NCI-H69 (cell line): ENCODE measurements around the gene PDZRN3.
"Not testable (repeated sequence)": the region's sequence is repeated elsewhere in the genome, so short reads cannot be mapped to it uniquely, and the experiment has no call there.

Experiments used
- DNase-seq: peaks from one replicate; lab custom pipeline; 2025; lab: John Stamatoyannopoulos, UW

The PDZRN3 gene

DNA sequence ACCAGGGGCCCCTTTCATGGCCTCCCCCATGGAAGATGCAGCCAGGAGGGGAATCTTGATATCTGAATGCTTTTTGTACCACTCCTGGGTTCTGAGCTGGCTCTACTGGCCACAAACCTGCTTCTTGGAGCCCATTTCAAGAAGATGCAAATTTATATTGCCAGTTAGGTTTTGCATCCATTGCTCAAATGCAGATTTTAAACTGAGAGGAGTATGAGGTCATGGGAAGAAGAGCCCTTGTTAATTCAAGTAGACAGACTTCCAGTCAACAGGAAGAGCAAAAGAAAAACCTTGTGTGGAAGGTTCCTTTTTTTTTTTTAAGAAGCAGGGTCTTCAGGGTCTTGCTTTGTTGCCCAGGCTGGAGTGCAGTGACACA is 133.5 kb downstream of the PDZRN3 start:
- DNase-seq, result no peak

DNA sequence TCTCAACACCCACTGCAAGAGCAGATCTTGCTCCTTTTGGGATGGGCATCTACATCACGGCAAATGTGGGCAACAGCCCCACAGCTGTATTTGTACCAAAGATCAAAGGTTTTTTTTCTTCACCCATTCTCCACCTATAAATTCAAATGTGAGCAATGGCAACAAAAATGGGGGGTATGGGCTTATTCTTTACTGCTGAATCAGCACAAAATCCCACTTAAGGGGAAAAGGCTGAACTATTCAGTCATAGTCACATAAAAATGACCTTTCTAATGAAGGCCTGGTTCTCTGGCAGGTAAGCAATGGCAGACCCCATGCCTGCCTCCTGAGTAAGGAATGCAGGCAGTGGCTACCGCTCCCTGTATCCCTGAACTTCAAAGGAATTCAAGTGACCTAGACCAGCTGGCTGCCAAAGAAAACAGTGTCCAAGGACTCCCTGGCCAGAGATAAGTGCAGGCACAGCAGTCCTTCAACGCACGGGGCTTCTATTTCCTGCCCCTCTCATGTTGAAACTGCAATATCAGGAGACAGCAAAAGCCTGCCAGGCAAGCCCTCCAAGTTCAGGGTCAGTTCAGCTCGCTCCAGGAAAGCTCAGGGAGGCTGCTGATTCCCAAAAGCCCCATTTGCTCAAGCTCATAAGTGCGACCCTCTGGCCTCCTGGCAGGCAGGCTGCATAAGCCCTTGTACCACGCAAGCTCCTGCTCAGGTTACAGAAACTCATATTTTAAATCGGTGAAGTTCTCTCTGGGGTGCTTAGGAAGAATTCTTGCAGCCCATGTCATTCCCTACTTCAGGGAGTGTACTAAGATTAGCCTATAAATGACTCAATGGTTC is 134.1 kb downstream of the PDZRN3 start:
- DNase-seq, result peak; percentile 75

DNA sequence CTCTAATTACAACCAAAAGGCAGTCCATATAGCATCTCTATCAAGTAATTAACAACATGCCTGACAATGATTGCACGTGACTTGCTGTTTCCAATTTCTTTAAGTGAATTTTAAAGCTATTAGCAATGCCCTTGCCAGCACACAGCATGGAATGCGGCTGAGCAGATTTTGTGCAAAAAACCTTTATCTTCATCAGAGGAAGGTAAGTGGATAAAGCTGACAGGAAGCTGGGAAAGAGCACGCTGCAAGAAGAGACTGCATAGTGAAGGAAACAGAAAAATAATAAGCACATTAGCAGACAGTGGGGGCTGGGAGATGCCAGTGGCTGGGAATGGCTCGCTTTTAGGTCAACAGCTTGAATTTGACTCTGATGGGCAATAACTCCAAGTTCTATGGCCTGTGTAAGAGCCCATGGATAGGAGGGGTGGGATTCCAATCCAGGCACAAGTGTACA is 138.8 kb downstream of the PDZRN3 start:
- peak; percentile 31 for DNase-seq

DNA sequence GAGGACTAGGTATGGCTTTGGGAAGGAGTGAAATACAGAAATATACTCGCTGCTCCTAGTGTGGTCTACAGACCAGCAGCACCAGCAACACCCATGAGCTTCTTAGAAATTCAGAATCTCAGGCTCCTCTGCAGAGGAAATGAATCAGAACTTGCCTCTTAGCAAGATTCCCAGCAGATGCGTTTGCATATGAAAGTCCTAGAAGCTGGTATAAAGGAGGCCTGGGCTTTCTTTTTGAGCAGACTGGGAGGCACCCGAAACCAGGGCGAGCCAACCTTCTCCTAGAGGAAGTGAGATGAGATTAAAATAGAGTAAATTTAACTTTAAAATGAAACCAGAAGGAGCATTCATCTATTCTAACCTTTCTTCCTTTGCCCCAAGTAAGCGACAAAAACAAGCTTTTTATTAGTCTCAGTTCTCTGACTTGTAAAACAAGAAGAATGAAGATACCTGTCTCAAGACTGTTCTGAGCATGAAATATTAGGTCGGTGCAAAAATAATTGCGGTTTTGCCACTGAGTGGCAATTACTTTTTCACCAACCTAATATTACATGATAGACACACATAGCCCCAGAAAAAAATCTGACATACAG is 140.0 kb downstream of the PDZRN3 start:
- peak; percentile 5 for DNase-seq

DNA sequence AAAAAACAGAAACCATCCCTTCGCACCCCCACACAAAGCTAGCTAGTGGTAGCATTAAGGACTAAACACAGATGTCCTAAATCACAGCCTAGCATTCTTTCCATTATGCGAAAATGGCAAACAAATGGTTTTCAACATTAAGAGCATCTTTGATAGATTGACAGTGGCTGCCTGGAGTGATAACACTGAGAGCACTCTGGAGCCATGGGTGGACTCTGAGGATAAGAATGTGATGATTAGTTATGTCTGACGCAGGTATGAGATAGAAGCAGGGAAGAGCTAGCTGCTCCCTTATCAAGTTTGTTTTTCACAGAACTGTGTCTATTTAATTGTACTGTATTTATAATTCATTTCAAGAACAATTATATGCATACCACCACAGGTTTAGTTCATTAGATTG is 142.9 kb downstream of the PDZRN3 start:
- no peak for DNase-seq

DNA sequence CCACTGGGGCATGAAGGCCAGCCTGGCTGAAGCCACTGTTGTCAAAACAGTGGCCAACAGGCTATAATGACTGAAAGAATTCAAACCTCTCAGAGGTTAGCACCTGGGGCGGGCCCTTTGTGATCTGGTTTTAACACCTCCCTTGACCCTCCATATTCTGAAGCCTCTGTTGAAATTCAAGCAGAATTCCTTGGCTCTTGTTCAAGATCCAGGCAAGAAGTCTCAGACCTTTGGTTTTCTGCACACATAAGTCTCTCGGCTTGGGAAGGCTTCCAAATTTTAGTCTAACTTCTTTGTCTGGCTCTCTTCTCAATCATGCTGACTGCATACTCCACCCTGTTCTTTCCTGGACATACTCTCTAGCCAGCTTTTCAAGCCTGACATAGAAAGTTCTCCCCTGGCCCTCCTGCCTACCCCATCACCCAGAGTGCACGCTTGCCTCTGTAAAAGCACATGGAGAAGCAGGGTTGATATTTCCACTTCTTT is 144.5 kb downstream of the PDZRN3 start:
- no peak for DNase-seq

DNA sequence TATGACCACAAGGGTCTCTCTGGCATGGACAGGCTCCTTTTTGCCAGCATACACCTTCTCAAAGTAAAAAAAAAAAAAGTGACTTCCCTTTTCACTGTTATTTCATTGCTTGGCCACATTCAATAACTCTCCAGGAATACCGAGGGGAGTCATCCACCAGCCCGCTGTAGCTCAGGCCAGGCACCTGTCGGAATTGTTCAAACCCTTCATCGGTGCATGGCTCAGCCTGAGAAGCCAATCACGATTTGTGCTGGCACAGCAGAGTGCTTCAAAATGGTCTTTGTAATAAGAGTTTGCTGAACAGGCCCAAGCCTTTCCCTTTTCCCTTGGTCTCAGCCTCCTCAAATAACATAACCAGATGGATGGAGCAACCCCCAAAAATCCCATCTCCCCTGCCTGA is 145.4 kb downstream of the PDZRN3 start:
- DNase-seq, result no peak

DNA sequence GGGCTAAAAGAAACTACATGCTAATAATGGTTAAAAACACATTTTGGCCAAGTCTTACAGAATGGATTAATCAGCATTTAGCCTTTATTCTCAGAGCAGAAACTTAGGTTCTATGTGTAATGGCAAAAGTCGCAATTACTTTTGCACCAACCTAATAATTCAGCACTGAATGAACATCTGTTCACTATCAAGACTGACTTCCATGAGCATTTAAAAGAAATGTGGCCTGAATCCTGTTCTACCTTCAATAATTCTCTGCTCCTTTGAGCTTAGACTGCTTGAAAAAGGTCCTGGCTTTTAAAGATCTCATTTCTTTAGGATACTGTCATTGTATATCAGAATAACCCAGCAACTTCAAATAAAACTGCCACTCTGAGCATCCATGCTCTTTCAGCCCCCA is 145.9 kb downstream of the PDZRN3 start:
- DNase-seq, result no peak

DNA sequence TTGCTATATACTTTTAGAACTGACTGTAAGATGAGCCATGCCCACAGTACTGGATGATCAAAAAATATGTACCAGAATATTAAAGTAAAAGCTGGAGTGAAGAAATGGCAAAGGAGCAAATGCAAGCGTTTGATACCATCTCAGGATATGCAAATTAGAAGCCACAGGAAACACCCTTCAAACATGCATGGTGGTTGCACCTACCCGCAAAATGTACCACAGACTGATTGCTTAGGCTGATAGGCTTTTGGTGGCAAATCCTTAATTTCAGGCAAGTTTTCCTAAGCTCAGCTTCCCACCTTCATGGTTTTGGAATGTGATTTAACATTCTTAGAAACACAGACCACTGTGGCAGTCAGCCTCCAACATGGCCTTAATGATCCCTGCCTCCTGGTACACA is 149.0 kb downstream of the PDZRN3 start:
- DNase-seq, result no peak

DNA sequence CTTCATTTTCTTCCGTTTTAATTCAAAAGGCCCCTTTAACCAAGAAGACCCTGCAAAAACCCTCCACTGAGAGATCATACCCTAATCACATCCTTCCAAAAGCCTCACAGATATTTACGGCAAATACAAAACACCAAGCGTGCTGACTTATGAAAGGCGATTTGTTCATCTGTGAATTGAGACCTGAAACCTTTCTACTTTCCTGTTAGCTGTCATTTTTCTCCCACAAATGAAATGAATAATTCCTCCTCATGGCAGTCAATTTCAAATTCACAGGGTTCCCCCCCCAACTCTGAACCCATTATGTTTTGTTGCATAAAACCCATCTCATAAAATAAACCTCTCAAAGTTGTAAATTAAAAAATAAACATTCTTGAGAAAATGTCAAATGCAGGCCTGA is 149.6 kb downstream of the PDZRN3 start:
- no peak for DNase-seq

DNA sequence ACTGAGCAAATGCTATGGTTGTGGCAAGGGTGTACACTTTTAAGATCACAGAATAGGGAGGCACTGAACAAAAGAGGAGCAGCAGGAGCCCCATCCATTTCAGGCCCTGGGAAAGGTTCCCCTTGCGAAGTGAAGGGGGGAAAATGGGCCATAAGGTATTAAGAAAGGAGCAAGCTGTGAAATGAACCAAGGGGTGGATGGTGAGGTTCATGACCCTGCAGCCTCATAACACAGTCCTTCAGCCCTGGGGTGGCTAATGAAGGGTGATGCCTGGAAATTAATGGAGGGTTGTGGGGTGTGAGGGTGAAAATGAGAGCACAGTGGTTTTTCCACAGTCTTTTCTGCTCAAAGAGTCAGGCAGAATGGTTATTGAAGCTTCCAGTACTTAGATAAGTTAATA is 150.1 kb downstream of the PDZRN3 start:
- peak; percentile 87 for DNase-seq

DNA sequence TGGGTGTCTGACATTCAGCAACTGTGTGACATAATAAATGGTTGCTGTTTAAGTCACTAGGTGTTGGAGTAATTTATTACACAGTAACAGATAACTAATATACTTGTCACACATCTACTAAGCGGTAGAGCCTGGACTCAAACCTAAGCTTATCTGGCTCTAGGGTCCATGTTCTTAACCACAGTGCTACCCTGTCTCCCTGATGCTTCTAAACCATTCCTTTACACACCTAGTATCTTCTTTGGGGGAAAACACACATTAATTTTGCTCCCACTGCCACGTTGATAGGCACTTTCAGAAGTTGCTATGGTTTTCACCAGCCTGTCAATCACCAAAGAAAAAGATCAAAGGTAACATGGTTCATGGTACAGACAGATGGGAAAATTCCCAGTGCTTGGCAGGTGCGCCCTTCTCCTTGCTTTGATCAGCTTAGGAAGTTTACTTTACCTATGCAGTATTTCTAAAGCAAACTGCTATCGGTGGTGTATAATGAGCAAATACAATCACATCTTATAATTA is 150.8 kb downstream of the PDZRN3 start:
- peak; percentile 84 for DNase-seq

DNA sequence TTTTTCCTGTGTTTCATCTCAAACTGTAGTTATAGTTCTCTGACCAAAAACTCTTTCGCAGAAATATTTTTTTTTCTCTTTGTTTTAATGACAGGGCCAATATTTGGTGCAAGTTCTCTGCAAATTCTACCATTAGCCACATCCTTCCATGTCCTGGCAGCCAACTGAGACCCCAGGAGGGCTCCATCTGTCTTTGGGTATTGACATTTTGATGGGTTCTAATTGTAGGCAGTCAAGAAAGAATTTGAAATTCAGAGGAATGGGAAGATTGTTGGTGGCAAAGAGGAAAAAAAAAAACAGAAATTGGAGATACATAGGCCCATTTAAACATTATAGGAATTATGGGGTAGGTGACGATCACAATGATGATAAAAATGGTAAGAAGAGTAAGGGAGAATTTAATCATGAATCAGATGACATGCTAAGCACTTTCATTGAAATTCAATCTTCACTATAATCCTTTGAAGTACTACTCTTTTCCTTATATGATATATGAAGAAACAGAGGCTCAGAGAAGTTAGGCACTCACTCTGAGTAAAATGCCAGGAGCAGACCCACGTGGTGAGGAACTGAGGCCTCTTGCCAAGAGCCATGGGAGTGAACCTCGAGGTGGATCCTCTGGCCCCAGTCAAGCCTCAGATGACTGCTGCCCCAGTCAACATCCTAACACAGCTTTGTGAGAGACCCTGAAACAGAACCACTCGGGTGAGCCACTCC is 151.4 kb downstream of the PDZRN3 start:
- peak; percentile 75 for DNase-seq

DNA sequence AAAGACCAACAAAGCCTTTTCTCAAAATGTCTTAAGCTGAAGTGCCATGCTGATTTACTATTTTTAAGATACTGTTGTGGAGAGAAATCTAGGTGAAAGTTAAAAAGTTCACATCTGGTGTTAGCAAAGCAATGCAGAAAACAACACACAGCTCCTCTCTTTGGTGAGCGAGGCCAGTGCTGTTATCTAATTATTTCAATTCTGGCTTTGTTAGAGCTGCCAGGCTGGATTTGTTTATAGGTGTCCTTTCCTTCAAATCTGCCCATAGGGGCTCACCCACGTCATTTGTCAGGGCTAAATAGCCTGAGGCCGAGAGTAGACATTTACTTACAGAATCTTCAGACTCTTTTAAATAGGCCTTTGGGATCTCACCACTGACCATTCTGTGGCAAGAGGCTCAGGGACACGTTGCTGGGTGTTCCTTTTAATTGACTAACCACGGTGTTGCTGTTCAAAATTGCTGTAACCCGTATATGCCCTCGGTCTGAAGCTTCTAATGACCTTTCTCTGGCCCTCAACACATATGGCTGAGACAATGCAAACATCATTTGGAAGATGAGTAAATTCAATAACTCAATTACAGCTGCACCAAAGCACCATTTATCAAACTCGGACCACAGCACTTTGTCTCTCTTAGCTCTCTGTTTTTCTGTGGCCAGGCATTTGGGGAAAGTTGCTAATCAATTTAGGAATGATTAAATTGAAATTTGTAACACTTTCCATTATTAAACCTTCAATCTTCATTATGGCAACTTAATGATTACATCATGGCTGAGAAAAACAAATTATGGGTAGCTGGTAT is 152.6 kb downstream of the PDZRN3 start:
- DNase-seq, result peak; percentile 85

DNA sequence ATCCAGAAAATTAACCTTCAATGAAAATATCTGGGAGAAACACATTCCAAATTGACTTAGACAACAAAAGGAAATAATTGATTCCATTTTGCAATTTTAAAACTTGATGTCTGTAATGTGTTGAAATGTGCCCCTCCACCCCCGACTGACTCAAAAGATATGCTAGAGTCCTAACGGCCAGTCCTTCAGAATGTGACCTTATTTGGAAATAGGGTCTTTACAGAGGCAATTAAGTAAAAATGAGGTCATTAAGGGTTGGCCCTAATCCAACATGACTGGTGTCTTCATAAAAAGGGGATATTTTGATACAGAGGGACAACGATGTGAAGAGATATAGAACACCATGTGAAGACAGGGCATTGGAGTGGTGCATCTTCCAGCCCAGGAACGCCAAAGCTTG is 153.9 kb downstream of the PDZRN3 start:
- peak; percentile 55 for DNase-seq

DNA sequence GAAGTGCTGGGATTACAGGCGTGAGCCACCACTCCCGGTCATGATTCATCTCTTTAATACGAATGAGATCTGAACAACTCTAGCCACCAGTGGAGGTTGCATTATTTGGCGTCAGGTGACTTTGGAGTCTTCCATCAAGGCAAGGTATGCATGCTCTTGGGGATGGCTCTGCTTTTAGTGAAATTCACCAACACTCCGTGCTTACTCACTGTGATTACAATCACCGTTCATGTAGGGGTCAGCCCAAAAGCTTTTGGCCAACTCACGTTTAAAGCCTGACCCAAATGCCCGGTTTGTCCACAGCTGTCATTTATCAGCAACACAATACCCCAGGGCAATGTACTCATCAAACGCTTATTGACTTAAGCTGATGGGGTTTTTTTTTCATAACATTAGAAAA is 155.4 kb downstream of the PDZRN3 start:
- DNase-seq, result peak; percentile 23

DNA sequence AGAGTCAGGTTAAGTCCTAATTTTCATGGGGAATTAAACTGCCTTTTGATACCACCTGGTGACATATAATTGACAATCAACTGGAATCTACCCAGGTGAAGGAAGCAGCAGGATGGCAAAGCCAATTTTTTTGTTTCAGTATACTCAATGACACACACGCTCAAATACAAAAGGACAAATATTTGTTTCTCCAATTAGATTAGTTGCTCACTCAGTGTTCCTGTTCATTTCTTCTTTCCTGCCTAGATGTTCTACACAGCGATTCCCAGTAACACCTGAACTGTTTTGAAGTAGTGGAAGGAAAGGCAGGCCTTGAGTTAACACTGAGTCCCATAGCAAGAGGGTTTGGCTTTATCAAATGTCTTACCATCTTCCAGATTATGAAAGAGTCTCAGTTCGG is 157.5 kb downstream of the PDZRN3 start:
- peak; percentile 86 for DNase-seq

DNA sequence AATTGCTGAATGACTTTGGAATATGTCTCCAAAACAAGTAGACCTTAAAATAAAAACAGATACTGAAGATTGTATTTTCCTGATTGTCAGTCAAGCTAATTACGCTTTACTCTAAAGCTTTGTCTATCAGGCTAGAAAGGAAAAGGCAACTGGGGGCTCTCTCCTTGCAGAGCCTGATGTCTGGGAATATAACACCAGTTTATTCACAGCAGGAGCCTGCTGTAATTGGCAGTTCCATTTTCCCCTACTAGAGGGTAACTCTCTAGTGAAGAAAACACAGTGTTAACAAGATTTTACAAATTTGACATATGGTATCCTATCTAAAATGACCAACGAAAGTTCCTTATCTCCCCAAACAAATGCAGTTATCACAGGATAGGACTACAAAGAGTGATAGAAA is 158.8 kb downstream of the PDZRN3 start:
- peak; percentile 86 for DNase-seq

DNA sequence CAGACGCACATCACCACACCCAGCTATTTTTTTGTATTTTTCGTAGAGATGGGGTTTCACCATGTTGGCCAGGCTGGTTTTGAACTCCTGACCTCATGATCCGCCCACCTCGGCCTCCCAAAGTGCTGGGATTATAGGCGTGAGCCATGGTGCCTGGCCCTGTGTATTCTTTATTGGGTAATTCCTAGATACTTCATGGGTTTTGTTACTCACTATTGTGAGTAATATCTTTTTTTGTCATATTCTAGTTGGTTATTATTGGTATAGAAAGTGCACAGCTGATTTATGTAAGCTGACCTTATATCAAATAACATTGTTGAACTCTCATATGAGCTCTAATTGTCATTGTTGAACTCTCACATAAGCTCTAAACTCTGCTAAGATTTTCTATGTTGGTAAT is 160.6 kb downstream of the PDZRN3 start:
- DNase-seq, result not testable (repeated sequence)

DNA sequence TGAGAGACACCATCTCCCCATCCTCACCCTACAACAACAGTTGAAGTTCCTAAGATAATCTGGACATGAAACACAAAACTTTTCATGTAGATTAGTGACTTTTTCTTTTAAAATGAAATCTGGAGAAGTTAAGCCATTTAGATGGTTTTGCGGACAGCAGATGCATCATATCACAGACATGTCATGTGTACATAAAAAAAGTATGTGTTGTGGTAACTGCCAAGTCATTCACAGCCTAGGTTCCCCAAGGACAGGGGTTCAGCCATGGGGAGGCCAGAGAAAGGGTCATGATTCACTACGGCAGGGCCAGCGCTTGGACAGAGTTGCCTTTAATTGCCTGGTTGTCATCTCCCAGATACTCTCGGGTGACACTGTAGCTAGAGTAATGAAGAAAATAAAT is 163.2 kb downstream of the PDZRN3 start:
- no peak for DNase-seq

DNA sequence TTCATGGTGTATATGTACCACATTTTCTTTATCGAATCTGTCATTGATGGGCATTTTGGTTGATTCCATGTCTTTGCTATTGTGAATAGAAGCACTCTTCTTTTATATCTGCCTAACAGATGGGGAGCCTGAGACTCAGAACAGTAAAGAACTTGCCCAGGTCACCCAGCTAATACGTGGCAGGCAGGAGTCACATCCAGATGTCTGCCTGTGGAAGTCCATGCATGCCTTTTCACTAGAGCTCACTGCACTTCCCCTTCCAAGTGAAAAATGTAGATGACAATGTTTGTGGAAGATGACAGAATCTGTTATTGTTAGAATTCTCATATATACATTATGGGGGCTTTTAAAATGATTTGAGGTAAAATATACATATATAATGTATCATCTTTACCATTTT is 165.0 kb downstream of the PDZRN3 start:
- DNase-seq, result no peak

DNA sequence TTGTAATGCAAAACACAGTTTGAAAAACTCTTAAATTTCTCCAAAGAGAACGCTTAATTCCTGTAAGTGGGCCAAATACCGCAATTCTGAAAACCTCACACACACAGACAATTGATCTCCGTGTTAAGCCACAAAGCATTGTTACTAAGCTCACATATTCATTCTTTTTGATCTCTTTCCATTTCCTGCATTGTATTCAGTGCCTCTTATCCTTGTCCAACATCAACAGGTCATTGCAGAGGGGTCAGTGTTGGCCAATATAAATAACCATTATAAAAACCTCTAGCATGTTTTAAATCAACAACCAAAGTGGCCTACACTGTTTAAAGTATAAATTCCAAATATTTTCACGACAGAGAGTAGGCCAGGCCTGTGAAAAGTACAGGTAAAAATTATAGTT is 171.1 kb downstream of the PDZRN3 start:
- DNase-seq, result no peak
